NCI-H446 (cell line): Measurements from ENCODE around the gene PRR20D.
A peak's percentile ranks its signal among the peaks of the same experiment; 100 is the strongest.
"Not testable (repeated sequence)": the region's sequence is repeated elsewhere in the genome, so short reads cannot be mapped to it uniquely, and the experiment has no call there.

ENCODE experiments used
- DNase-seq, 2 experiments: peaks; one replicate each; lab custom pipeline; 2025; lab: John Stamatoyannopoulos, UW

PRR20D gene

DNA sequence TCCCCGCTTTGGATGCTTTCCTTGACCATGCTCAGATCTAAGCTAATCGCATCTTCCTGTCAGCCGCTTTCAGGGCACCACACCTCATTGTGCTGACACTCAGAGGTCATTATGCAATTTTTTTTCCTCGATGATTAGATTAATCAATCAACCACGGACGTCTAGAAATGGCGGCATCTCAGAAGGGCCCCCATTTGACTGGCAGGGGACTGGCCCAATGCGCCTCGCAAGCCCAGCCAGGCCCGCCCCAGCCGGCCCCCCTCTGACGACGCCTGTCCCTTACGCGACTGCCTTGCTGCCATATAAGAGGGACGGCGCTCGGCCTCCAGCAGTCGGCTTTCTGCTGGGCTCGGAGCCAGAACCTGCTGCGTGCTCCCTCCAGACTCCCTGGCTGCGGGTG lies at the start of gene PRR20D:
Gene PRR20D (plus strand): TSS at position 301 of the 400 bp plus-strand sequence. CDS start 387 bp downstream, outside the sequence.
- DNase-seq = not testable (repeated sequence)

DNA sequence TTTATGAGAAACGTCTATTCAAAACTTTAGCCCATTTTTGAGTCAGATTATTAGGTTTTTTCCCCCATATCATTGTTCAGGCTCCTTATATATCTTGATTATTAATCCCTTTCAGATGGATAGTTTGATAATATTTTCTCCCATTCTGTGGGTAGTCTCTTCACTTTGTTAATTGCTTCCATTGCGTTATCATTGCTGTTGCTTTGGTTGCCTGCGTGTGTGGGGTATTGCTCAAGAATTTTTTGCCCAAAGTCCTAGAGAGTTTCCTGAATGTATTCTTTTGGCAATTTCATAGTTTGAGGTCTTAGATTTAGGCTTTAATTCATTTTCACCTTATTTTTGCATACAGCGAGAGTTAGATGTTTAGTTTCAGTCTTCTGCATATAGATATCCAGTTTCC lies 45.5 kb upstream of the PRR20D start:
- no peak for DNase-seq

DNA sequence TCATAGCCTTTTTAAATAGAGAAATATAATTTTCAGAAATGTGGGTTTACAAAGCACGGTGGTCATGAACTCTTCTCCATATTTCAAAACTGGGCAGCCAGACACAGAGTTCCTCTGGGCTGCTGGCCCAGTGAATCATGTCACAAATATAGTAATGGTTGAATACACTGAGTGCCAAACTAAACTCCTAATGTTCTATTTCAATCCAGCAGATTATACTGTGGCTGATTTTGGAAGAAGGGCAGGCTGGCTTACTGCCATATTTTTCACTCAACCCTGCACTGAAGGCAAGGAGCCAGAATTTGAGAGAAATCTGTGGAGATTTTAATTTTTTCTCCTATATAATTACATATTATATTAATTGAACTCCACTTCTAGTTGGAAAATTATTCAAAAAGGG lies 36.8 kb upstream of the PRR20D start:
- peak; percentile 72 to 89 for DNase-seq

DNA sequence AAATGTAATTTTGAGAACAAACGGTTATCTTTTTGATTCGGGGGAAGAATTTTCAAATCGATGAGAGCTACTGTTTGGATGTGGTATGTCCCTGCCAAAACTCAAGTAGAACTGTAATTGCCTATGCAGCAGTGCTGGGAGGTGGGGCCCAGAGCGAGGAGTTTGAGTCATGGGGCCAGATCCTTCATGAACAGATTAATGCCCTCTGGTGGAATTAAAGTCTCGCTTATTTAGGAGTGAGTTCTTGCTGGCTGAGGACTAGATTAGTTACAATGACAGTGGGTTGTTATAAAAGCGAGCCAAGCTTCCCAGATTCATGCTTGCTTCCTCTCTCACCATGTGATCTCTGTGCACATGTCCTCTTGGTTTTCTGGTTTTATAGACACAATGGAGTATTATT lies 31.5 kb upstream of the PRR20D start:
- DNase-seq = peak in 1 of 2 experiments; percentile 5

DNA sequence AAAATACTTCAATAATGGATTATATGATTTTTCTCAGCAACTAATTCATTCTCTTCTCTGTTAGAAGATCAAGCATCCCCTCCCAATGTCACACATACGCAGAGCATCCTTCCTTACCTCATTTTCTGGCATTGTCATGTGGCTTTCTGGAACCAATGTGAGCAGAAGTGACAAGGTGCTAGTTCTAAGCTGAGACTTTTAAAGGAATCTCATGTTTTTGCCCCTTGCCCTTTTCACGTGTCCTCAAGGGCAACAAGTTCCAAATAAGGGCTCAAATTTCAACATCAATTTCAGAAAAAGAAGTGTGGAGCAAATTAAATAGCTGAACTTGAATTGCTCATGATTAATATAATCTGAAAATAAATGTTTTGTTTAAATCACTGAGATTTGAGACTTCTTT lies 24.3 kb upstream of the PRR20D start:
- no peak for DNase-seq

DNA sequence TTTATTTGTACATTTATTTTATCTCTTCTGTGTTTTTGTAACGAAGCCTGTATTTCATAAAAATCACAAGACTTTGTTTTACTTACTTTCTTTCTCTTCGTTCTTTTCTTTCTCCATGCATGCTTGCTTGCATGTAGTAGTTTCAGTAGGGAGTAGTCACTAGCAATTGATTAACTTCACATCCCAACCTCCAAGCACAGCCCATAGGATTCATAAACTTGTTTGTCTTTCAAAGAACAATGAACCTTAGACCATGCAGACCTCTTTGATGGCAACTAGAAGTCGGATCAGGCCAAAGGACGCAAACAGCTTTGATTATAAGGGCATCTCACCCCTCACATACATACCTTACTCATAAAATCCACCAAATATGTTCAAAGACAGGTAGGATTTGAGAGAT lies 22.8 kb upstream of the PRR20D start:
- no peak for DNase-seq

DNA sequence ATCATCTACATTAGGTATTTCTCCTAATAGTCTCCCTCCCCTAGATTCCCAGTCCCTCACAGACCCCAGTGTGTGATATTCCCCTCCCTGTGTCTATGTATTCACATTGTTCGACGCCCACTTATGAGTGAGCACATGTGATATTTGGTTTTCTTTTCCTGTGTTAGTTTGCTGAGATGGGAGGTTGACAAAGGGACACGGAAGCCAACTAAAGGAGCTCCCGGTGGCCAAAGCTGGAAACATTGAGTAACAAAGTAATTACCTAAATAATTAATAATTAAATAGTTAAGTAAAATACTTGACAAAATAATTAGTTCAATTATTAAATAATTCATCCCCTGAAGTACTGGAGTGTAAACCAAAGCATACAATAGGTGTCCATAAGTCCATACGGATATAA lies 21.4 kb upstream of the PRR20D start:
- DNase-seq = no peak

DNA sequence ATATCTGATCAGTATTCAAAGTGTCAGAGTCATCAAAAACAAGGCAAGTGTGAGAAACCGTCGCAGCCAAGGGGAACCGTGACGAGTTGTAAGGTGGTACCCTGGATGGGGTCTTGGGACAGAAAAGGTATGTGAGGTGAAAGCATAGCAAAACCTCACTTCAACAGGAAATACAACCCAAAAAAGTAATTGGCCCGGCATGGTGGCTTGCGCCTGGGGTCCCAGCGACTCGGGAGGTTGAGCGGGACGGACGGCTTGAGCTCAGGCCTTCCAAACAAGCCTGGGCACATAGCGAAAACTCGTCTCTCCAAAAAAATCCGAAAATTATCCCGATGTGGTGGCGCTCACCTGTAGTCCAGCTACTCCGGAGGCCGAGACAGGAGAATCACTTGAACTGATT lies 20.7 kb upstream of the PRR20D start:
- not testable (repeated sequence) for DNase-seq

DNA sequence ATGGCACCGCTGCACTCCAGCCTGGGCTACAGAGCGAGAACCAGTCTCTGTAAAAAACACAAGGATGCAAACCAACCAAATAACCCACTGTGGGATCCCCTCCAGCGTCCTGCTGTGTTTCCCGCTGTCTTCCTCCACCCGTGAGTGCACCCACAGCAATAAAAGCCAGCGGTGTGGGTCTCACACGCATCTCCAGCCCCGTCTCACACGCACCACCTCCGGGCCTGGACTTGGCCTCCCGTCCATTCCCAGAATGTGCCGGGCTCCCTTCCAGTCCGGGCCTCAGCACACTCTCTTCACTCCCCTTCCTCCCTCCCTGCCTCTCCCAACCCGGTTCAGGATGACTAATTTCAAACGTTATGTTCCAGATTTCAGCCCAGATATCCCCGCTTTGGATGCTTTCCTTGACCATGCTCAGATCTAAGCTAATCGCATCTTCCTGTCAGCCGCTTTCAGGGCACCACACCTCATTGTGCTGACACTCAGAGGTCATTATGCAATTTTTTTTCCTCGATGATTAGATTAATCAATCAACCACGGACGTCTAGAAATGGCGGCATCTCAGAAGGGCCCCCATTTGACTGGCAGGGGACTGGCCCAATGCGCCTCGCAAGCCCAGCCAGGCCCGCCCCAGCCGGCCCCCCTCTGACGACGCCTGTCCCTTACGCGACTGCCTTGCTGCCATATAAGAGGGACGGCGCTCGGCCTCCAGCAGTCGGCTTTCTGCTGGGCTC lies 20.0 kb upstream of the PRR20D start, which contains the start of gene PRR20A:
Gene PRR20A (plus strand): TSS at position 684 of the 734 bp plus-strand sequence. CDS start 387 bp downstream, outside the sequence.
- DNase-seq = not testable (repeated sequence)

DNA sequence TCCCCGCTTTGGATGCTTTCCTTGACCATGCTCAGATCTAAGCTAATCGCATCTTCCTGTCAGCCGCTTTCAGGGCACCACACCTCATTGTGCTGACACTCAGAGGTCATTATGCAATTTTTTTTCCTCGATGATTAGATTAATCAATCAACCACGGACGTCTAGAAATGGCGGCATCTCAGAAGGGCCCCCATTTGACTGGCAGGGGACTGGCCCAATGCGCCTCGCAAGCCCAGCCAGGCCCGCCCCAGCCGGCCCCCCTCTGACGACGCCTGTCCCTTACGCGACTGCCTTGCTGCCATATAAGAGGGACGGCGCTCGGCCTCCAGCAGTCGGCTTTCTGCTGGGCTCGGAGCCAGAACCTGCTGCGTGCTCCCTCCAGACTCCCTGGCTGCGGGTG lies 13.2 kb upstream of the PRR20D start, which contains the start of gene PRR20B:
Gene PRR20B (plus strand): TSS at position 301 of the 400 bp plus-strand sequence. CDS start 387 bp downstream, outside the sequence.
- not testable (repeated sequence) for DNase-seq

DNA sequence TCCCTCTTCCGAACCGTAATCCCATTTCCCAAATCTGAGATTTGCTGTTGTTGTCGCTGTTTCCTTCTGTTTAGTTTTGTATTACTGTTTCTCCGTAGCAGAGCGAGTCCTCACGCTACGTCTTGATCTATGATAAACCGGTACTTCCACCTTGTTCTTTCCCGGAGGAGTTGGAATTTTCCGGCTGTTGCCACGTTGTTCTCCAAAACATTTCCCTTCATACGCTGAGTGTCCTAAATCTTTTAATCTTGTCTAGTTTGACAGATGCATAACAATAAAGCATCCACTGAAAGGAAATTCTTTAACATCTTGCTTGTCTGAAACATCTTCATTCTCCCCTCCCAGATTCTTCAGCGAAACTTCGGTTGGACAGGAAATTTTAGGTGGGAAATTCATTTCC lies 12.3 kb upstream of the PRR20D start:
- DNase-seq = not testable (repeated sequence)

DNA sequence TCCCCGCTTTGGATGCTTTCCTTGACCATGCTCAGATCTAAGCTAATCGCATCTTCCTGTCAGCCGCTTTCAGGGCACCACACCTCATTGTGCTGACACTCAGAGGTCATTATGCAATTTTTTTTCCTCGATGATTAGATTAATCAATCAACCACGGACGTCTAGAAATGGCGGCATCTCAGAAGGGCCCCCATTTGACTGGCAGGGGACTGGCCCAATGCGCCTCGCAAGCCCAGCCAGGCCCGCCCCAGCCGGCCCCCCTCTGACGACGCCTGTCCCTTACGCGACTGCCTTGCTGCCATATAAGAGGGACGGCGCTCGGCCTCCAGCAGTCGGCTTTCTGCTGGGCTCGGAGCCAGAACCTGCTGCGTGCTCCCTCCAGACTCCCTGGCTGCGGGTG lies 6.7 kb upstream of the PRR20D start, which contains the start of gene PRR20C:
Gene PRR20C (plus strand): TSS at position 301 of the 400 bp plus-strand sequence. CDS start 387 bp downstream, outside the sequence.
- DNase-seq = not testable (repeated sequence)

DNA sequence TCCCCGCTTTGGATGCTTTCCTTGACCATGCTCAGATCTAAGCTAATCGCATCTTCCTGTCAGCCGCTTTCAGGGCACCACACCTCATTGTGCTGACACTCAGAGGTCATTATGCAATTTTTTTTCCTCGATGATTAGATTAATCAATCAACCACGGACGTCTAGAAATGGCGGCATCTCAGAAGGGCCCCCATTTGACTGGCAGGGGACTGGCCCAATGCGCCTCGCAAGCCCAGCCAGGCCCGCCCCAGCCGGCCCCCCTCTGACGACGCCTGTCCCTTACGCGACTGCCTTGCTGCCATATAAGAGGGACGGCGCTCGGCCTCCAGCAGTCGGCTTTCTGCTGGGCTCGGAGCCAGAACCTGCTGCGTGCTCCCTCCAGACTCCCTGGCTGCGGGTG lies 6.5 kb downstream of the PRR20D start, which contains the start of gene PRR20E:
Gene PRR20E (plus strand): TSS at position 301 of the 400 bp plus-strand sequence. CDS start 387 bp downstream, outside the sequence.
- not testable (repeated sequence) for DNase-seq

DNA sequence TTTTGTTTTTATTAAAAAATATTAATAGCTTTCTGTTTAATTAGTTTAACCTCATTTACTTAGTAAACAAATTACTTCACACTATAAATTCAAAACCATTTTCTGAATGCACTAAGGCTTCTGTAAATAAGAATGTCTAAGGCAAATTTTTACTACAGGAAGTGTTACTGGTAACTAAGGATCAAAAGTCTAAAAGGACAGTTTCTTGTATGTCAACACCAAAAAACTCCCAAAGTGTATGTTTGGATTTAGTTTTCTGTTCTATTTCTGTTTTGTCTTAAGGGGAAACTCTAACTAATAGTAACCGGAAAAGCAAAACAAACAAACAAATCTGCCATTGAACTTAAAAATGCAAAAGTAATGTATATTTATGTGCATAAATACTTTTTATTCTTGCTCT lies 31.2 kb downstream of the PRR20D start:
- no peak for DNase-seq

DNA sequence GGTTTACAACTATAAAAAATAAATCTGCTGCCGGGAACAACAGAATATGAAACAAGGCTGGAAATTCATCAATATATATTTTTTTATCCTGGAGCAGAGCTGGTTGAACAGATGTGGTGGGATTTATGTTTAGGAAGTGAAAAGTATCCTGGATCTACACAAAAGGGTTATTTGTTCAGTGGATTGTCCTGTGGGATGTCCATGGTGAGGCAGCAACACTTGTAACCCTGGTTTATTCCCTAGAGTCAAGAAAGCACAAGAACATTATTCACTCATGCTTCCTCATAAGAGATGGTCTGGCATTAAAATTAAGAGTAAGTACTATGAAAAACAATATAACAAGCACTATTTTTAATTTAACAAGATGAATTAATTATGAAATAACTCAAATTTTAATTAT lies 52.6 kb downstream of the PRR20D start:
- DNase-seq = no peak
